Cardiac atrium fibroblast (primary cell): ENCODE results near the gene ERC1. TPM values are rescaled to one million over a fixed set of nuclear protein-coding genes. Genes with fewer than 3 reads are reported as not detected.

Experiments used
- total RNA-seq: library from RNA; depleted of rRNA; stranded (reverse); fragments of >200 nt; gene quantifications from 2 replicates; pipeline ENCODE4 v1.2.3, GENCODE V29; 2015

ERC1 gene
- 9.0 and 13.4 TPM in 2 replicates for total RNA-seq

GRCh38 chr12:990661-991349, at the start of gene ERC1:
TSS of gene ERC1 (plus strand) at chr12:991223. CDS start at chr12:1027904, 36,681 bp downstream.

GRCh38 chr12:949453-950191, 41.4 kb upstream of the ERC1 start, which contains the start of gene RAD52:
TSS of gene RAD52 (minus strand) at chr12:949694. CDS start at chr12:933058, 16,636 bp downstream.

Other genes starting within 250 kb of the ERC1 start
- gene WNK1, start 238.6 kb upstream of the ERC1 start, total RNA-seq = 24.4 and 48.3 TPM in 2 replicates
- gene RAD52, start 41.5 kb upstream of the ERC1 start, total RNA-seq = 10.0 and 24.0 TPM in 2 replicates